H1 (cell line): Measurements from ENCODE around the gene MDFI. TPM values are rescaled to one million over a fixed set of nuclear protein-coding genes. Genes with fewer than 3 reads are reported as not detected.

Source experiments
- CTCF ChIA-PET: fragments of 300-600 bp; sonication (Branson Sonifier 250); formaldehyde crosslinking; loops from one replicate; lab custom pipeline; 2021; ENCODE audit not compliant: partially characterized antibody; lab: Charles Lee
- POLR2A ChIA-PET: fragments of 300-600 bp; sonication (Branson Sonifier 250); formaldehyde crosslinking; loops from one replicate; lab custom pipeline; 2021; ENCODE audit warnings: inconsistent platforms; ENCODE audit not compliant: partially characterized antibody; lab: Charles Lee
- DNase-seq, 2 experiments: peaks; one replicate each; pipeline versions ENCODE4 v3.0.0 to v3.0.0-alpha.2; 2010 to 2022; ENCODE audit warnings: low spot score in 2 of 2, low read depth in 1 of 2, mixed read lengths in 1 of 2
- FAIRE-seq: peaks from 2 replicates; lab custom pipeline; 2011; peaks lifted over from hg19 to GRCh38; lab: Jason Lieb, UNC
- H2AFZ ChIP-seq: 2 replicates; pipeline ENCODE4 v1.8.1; 2012; ENCODE audit warnings: low read length, inconsistent platforms
- H2AK5ac ChIP-seq: 2 replicates; pipeline ENCODE4 v1.6.1; 2013; ENCODE audit warnings: low read depth, low read length
- H2BK120ac ChIP-seq: replicated peaks from 2 replicates; pipeline ENCODE3; 2013; ENCODE audit warnings: low read depth, low read length, inconsistent platforms
- H2BK12ac ChIP-seq: 2 replicates; pipeline ENCODE4 v1.6.1; 2013; ENCODE audit warnings: low read depth, low read length
- H2BK15ac ChIP-seq: 2 replicates; pipeline ENCODE4 v1.6.1; 2013; ENCODE audit warnings: low read length
- H2BK20ac ChIP-seq: 2 replicates; pipeline ENCODE4 v1.6.1; 2013; ENCODE audit warnings: low read length
- H2BK5ac ChIP-seq: 2 replicates; pipeline ENCODE4 v1.6.1; 2013; ENCODE audit warnings: low read depth, low read length
- H3K14ac ChIP-seq: 2 replicates; pipeline ENCODE4 v1.6.1; 2013; ENCODE audit warnings: inconsistent platforms; ENCODE audit not compliant: insufficient read length
- H3K18ac ChIP-seq: 2 replicates; pipeline ENCODE4 v1.6.1; 2013; ENCODE audit warnings: low read length; ENCODE audit errors: extremely low read depth
- H3K23ac ChIP-seq: 2 replicates; pipeline ENCODE4 v1.6.1; 2013; ENCODE audit warnings: inconsistent platforms; ENCODE audit not compliant: insufficient read length
- H3K23me2 ChIP-seq: 2 replicates; pipeline ENCODE4 v1.6.1; 2013; ENCODE audit warnings: low read depth, low read length
- H3K27ac ChIP-seq: 2 replicates; pipeline ENCODE4 v1.6.1; 2011; ENCODE audit warnings: low read depth, low read length, inconsistent platforms
- H3K27me3 ChIP-seq, 4 experiments: replicated peaks in 1 of 4; 1 replicate in 1 of 4; 2 replicates in 3 of 4; pipeline versions ENCODE4 v1.6.1 to v1.8.1; 2011 to 2013; ENCODE audit warnings: low read length in 3 of 4, mild to moderate bottlenecking in 3 of 4, inconsistent platforms in 2 of 4, mixed read lengths in 2 of 4, moderate library complexity in 1 of 4; ENCODE audit not compliant: control insufficient read depth in 3 of 4, insufficient read depth in 3 of 4; ENCODE audit errors: extremely low read depth in 1 of 4
- H3K36me3 ChIP-seq, 4 experiments: 2 replicates each; pipeline versions ENCODE4 v1.6.1 to v1.8.1; 2011 to 2013; ENCODE audit warnings: mild to moderate bottlenecking in 4 of 4, low read length in 3 of 4, moderate library complexity in 2 of 4, control low read depth in 1 of 4, inconsistent platforms in 1 of 4; ENCODE audit not compliant: insufficient read depth in 4 of 4, control insufficient read depth in 2 of 4
- H3K4ac ChIP-seq: replicated peaks from 2 replicates; pipeline ENCODE3; 2013; ENCODE audit warnings: low read length, low read depth, mixed read lengths, inconsistent platforms; ENCODE audit not compliant: insufficient read length
- H3K4me1 ChIP-seq, 4 experiments: replicated peaks in 1 of 4; 1 replicate in 1 of 4; 2 replicates in 3 of 4; pipeline versions ENCODE4 v1.6.1 to v1.8.1; 2011 to 2013; ENCODE audit warnings: low read length in 3 of 4, inconsistent platforms in 2 of 4, mixed read lengths in 1 of 4; ENCODE audit not compliant: insufficient read depth in 4 of 4, control insufficient read depth in 3 of 4
- H3K4me2 ChIP-seq, 2 experiments: 2 replicates each; pipeline versions ENCODE4 v1.6.1 to v1.8.1; 2011 to 2013; ENCODE audit warnings: low read depth in 2 of 2, low read length in 2 of 2, control low read depth in 1 of 2, inconsistent platforms in 1 of 2, mild to moderate bottlenecking in 1 of 2; ENCODE audit not compliant: insufficient read depth in 1 of 2
- H3K4me3 ChIP-seq, 4 experiments: fragments of 200-600, 300-600 bp in 1 of 4; sonication (generic), shearing (Covaris generic), sonication (Bioruptor Twin) in 1 of 4; 2 replicates each; pipeline versions ENCODE4 v1.5.1 to v1.8.1; 2011 to 2016; ENCODE audit warnings: low read length in 4 of 4, low read depth in 3 of 4, control low read depth in 2 of 4, inconsistent platforms in 2 of 4, mild to moderate bottlenecking in 2 of 4, mixed read lengths in 1 of 4, moderate library complexity in 1 of 4; ENCODE audit not compliant: insufficient read depth in 2 of 4; ENCODE audit errors: extremely low read depth in 1 of 4
- H3K56ac ChIP-seq: replicated peaks from 2 replicates; pipeline ENCODE3; 2013; ENCODE audit warnings: low read depth, mild to moderate bottlenecking, mixed read lengths, low read length, inconsistent platforms; ENCODE audit not compliant: insufficient read length
- H3K79me1 ChIP-seq: 2 replicates; pipeline ENCODE4 v1.6.1; 2013; ENCODE audit warnings: low read depth, low read length, control low read depth
- H3K79me2 ChIP-seq, 2 experiments: 2 replicates each; pipeline versions ENCODE4 v1.6.1 to v1.8.1; 2012 to 2013; ENCODE audit warnings: low read length in 2 of 2, mild to moderate bottlenecking in 2 of 2, inconsistent platforms in 1 of 2; ENCODE audit not compliant: insufficient read depth in 2 of 2, control insufficient read depth in 1 of 2
- H3K9ac ChIP-seq, 4 experiments: replicated peaks in 1 of 4; 1 replicate in 1 of 4; 2 replicates in 3 of 4; pipeline versions ENCODE4 v1.6.1 to v1.8.1; 2011 to 2013; ENCODE audit warnings: low read depth in 3 of 4, low read length in 3 of 4, control low read depth in 2 of 4, mild to moderate bottlenecking in 2 of 4, moderate library complexity in 2 of 4, inconsistent platforms in 1 of 4; ENCODE audit errors: extremely low read depth in 1 of 4
- H3K9me3 ChIP-seq, 2 experiments: 2 replicates each; pipeline versions ENCODE4 v1.6.1 to v1.8.1; 2012 to 2013; ENCODE audit warnings: mild to moderate bottlenecking in 2 of 2, moderate library complexity in 2 of 2, control low read depth in 1 of 2, inconsistent platforms in 1 of 2, low read depth in 1 of 2, low read length in 1 of 2, mixed read lengths in 1 of 2; ENCODE audit not compliant: insufficient read depth in 2 of 2
- H4K20me1 ChIP-seq, 2 experiments: replicated peaks in 1 of 2; 2 replicates each; pipeline versions ENCODE3 to v1.8.1; 2011 to 2013; ENCODE audit warnings: inconsistent platforms in 2 of 2, low read length in 2 of 2, mild to moderate bottlenecking in 1 of 2; ENCODE audit not compliant: insufficient read depth in 2 of 2, control insufficient read depth in 1 of 2
- H4K5ac ChIP-seq: 2 replicates; pipeline ENCODE4 v1.6.1; 2013; ENCODE audit warnings: low read length, low read depth, mixed read lengths, inconsistent platforms; ENCODE audit not compliant: insufficient read length
- H4K8ac ChIP-seq: 2 replicates; pipeline ENCODE4 v1.8.0; 2013; ENCODE audit warnings: mild to moderate bottlenecking, moderate library complexity, low read length, inconsistent platforms; ENCODE audit not compliant: insufficient read depth; ENCODE audit errors: extremely low read depth
- H4K91ac ChIP-seq: replicated peaks from 2 replicates; pipeline ENCODE3; 2013; ENCODE audit warnings: low read length, mixed read lengths, inconsistent platforms; ENCODE audit not compliant: insufficient read length
- ASH2L ChIP-seq: fragments of 200-600, 300-600 bp; sonication (generic); IDR thresholded peaks from one replicate; pipeline ENCODE4 v1.7.1; 2017; ENCODE audit warnings: low read length
- EP300 ChIP-seq, 2 experiments: IDR thresholded peaks; 1 replicate in 1 of 2; 2 replicates in 1 of 2; pipeline ENCODE4 v1.6.1; 2011 to 2012; ENCODE audit warnings: low read depth in 2 of 2, low read length in 2 of 2, mild to moderate bottlenecking in 2 of 2, borderline replicate concordance in 1 of 2, inconsistent platforms in 1 of 2, moderate library complexity in 1 of 2
- NRF1 ChIP-seq: IDR thresholded peaks from 2 replicates; pipeline ENCODE4 v1.6.1; 2011; ENCODE audit warnings: mild to moderate bottlenecking, low read depth, low read length, improper control_type of control experiment
- RAD21 ChIP-seq, 2 experiments: IDR thresholded peaks in 1 of 2; conservative IDR thresholded peaks in 1 of 2; 2 replicates each; pipeline ENCODE4 v1.6.1; 2011; ENCODE audit warnings: low read depth in 2 of 2, low read length in 2 of 2, improper control_type of control experiment in 1 of 2, inconsistent platforms in 1 of 2, mild to moderate bottlenecking in 1 of 2, moderate library complexity in 1 of 2
- WGBS, 2 experiments: shearing (Covaris generic) in 1 of 2; methylation state at CpG; one replicate each; pipeline versions ENCODE4 v1.1.6 to v1.1.7; 2013 to 2015; ENCODE audit warnings: low lambda C conversion rate in 2 of 2, mixed read lengths in 2 of 2, inconsistent platforms in 1 of 2, low coverage in 1 of 2, missing lambda C conversion rate in 1 of 2; ENCODE audit not compliant: insufficient replicate concordance in 2 of 2, insufficient coverage in 1 of 2, insufficient read length in 1 of 2; ENCODE audit errors: extremely low coverage in 1 of 2, missing lambda C conversion rate in 1 of 2; 5-methylcytosine and 5-hydroxymethylcytosine counted together
- polyA plus RNA-seq, 7 experiments: library from polyadenylated mRNA; depleted of rRNA in 3 of 7; stranded (reverse) in 5 of 7; unstranded in 2 of 7; fragments of >200 nt in 5 of 7; fragments of 200-250 nt in 2 of 7; gene quantifications; 1 replicate in 5 of 7; 2 replicates in 1 of 7; 4 replicates in 1 of 7; pipeline versions ENCODE4 v1.2.1 to v1.2.3, GENCODE V29; 2011 to 2013; ENCODE audit warnings: missing spikeins in 2 of 7, mixed read lengths in 2 of 7
- total RNA-seq: library from RNA; stranded (reverse); fragmentation: NEBNext Ultra II Directional; extraction: Animal tissue kit (Norgen Biotek cat#: 25700); gene quantifications from 2 replicates; pipeline ENCODE4 v1.2.1, GENCODE V29; 2021

Gene MDFI
- total and polyA plus RNA-seq, 2 of the 8 experiments (the other 6 are each of a cell fraction or from before 2014, with no cell fraction given): 41.0 to 65.6 TPM

DNA sequence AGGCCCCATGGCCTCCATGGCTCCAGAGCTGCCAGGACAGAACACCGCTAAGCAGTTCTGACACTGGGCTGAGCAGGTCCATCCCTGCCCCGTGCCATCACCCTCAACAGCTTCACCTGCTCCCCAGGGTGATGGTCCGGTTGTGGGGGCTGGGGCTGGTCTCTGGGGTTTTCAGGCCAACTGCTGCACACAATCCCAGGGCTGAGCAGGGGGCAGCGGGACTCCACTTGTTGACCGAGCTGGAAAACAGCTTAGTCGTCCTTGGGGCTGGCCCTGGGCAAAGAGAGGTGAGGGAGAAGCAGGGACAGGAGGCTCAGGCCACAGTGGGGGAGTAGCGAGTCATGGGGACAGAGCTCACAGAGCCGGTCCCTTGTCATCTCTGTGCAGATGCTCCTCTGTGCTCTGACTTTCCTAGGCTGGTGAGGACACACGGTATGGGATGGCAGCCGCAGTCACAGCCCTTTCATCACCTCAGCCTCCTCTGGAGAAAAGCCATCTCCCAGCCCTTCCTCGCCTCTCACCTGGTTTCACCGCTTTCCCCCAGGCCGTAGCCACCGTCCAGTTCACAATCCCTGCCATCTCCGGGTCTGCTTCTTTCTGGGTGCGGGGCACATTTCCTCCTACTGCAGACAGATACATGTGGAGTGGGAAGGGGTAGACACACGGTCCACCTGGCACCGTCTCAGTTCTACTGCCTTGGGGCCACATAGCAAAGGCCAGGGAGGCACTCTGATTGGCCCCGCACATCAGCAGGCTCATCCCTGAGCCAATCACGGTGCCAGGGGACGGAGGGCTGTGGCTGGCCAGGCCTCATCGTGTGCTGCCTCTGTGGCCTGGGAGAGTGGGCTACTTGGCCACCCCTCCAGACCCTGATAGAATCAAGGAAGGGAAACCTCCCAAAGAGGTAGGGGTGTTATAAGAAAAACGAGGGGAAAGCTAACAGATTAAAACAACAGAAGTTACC lies 19.1 kb downstream of the MDFI start:
- no peak overlapping the region for H3K4me3 ChIP-seq
- H3K4me1 ChIP-seq: peaks cover 0 to 11% (median 4%) of the 10 kb centered on the region in 4 experiments; a peak in 4 of 7 replicates
- no peaks in the 10 kb centered on the region for H3K9me3 ChIP-seq
- no peaks in the 10 kb centered on the region; a peak in 1 of 7 replicates for H3K27me3 ChIP-seq
- 0 out of 2 replicates have a peak overlapping the region, but pooled peaks have one; percentile 31 for H2BK15ac ChIP-seq
- H3K14ac ChIP-seq: no peak overlapping the region
- H4K91ac ChIP-seq: no peak overlapping the region
- no peak overlapping the region for H3K4ac ChIP-seq
- no peak overlapping the region for H4K5ac ChIP-seq
- H3K79me2 ChIP-seq: no peaks in the 10 kb centered on the region
- WGBS, 2 experiments: 92% methylated on average over 20 of the region's 23 CpGs; no CpG with 5 or more reads in 1 of the 2 experiments
- H4K8ac ChIP-seq: no peak overlapping the region
- no peak overlapping the region for H3K56ac ChIP-seq
- TF ChIP-seq RAD21 (IDR thresholded peaks at IDR 0.05 in 1 of 2, conservative IDR thresholded peaks at IDR 0.05 in 1 of 2; ENCODE audit: low read depth in 2 of 2, low read length in 2 of 2): no peak
- no peak for TF ChIP-seq ASH2L
- no peak for TF ChIP-seq EP300 (IDR thresholded peaks at IDR 0.05; ENCODE audit: borderline replicate concordance in 1 of 2, low read depth in 2 of 2, low read length in 2 of 2)
- TF ChIP-seq NRF1: no peak
- H2AK5ac ChIP-seq: peak overlapping the region; percentile 53; the same call in 1 of the 2 replicates
- no peak overlapping the region for H3K18ac ChIP-seq
- no peak overlapping the region for H2BK20ac ChIP-seq
- H3K23me2 ChIP-seq: 0 out of 2 replicates have a peak, but pooled peaks cover 2% of the 10 kb centered on the region
- CTCF ChIA-PET: interaction anchor here (0.7 to 4.6 kb wide), 10 partner anchors 12 to 287 kb away, joined by 3 to 37 read pairs (median 3); no protein-coding TSS in a partner anchor
- no peak overlapping the region for H3K23ac ChIP-seq
- H3K4me2 ChIP-seq: no peak overlapping the region
- H4K20me1 ChIP-seq: no peaks in the 10 kb centered on the region
- no peak overlapping the region for H3K9ac ChIP-seq
- H3K79me1 ChIP-seq: no peaks in the 10 kb centered on the region
- peak overlapping the region; percentile 6; the same call in 1 of the 2 replicates for H2BK5ac ChIP-seq
- DNase-seq (no peak), FAIRE-seq (no peak)
- POLR2A ChIA-PET: interaction anchor here (0.6 to 1.5 kb wide), 5 partner anchors 10 to 54 kb away, joined by 3 to 5 read pairs (median 3); no protein-coding TSS in a partner anchor
- no peak overlapping the region for H2BK120ac ChIP-seq
- no peak overlapping the region for H2AFZ ChIP-seq
- H2BK12ac ChIP-seq: peak overlapping the region; percentile 60; the same call in 1 of the 2 replicates
- no peaks in the 10 kb centered on the region; a peak in 1 of 8 replicates for H3K36me3 ChIP-seq
- no peak overlapping the region for H3K27ac ChIP-seq
